Measurements from ENCODE around the gene TTC34.

DNA sequence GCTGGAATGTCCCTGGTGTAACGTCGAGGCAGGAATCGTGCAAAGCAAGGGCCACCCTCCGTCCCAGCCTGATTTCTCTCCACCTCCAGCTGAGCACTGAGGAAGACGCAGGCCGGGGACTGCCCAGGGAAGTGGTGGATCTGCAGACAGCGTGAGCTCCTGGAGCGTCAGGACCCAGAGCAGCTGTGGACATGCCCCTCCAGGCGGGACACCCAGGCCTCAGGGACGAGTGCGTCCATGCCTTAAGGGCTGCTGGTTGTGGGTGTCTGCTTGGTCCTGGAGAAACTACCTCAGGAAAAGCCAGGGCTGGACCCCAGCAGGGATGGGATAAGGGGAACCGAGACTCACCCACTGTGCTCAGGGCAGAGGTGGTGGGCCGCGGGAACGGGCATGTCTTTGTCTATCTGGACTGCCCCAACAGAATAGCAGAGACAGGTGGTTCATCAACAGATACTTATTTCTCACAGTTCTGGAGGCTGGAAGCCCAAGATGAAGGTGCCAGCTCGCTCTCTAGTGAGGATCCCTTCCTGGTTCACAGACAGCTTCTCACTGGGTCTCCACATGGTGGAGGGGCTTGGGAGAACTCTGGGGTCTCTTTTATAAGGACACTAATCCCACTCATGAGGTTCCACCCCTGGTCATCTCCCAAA, 162.9 kb downstream of the TTC34 start:
- TF ChIP-seq CTCF (IDR thresholded peaks at IDR 0.05; ENCODE audit: borderline replicate concordance, extremely low read depth, low read length, poor library complexity, severe bottlenecking) (no peak), EZH2 (IDR thresholded peaks at IDR 0.05; ENCODE audit: borderline replicate concordance, low read depth, low read length, severe bottlenecking) (no peak)

Measured in DND-41 (cell line).